HEK293 (cell line): ENCODE results near the gene IGFBP2.

ENCODE experiments used
- CTCF ChIA-PET: fragments of 350-600 bp; formaldehyde crosslinking; extraction: SDS; loops from one replicate; lab custom pipeline; 2021; ENCODE audit warnings: antibody characterized with exemption; lab: Yijun Ruan, JAX
- POLR2A ChIA-PET: fragments of 300-600 bp; formaldehyde crosslinking; extraction: SDS; loops from one replicate; lab custom pipeline; 2020; ENCODE audit warnings: antibody characterized with exemption, inconsistent platforms; lab: Yijun Ruan, JAX
- H3K27ac ChIP-seq: fragments of 200-500 bp; sonication (Bioruptor generic); 2 replicates; pipeline ENCODE4 v1.5.1; 2014; ENCODE audit warnings: low read depth, low read length, control low read depth, inconsistent platforms; ENCODE audit errors: extremely low read depth
- H3K36me3 ChIP-seq, 2 experiments: fragments of 200-500 bp in 1 of 2; sonication (Bioruptor generic) in 1 of 2; 1 replicate in 1 of 2; 2 replicates in 1 of 2; pipeline ENCODE4 v1.5.1; 2014 to 2017; ENCODE audit warnings: inconsistent platforms in 2 of 2, low read length in 2 of 2; ENCODE audit not compliant: control insufficient read depth in 2 of 2, insufficient read depth in 1 of 2
- H3K4me1 ChIP-seq: fragments of 200-500 bp; sonication (Bioruptor generic); 2 replicates; pipeline ENCODE4 v1.5.1; 2014; ENCODE audit warnings: mild to moderate bottlenecking, low read length, inconsistent platforms; ENCODE audit not compliant: control insufficient read depth, insufficient read depth
- H3K4me3 ChIP-seq: 2 replicates; pipeline ENCODE4 v1.5.1; 2011; ENCODE audit warnings: low read depth, mild to moderate bottlenecking, control low read depth, low read length, moderate library complexity
- H3K9me3 ChIP-seq: fragments of 200-500 bp; sonication (Bioruptor generic); 2 replicates; pipeline ENCODE4 v1.5.1; 2014; ENCODE audit warnings: low read depth, low read length, inconsistent platforms; ENCODE audit not compliant: control insufficient read depth, insufficient read depth
- SALL2 ChIP-seq: fragments of 450-650 bp; formaldehyde crosslinking; IDR thresholded peaks from 2 replicates; pipeline ENCODE4 v1.5.0; 2017; ENCODE audit warnings: missing biosample characterization, mild to moderate bottlenecking, missing genetic modification characterization, borderline replicate concordance
- ZNF19 ChIP-seq: fragments of 450-650 bp; formaldehyde crosslinking; IDR thresholded peaks from 2 replicates; pipeline ENCODE4; 2016; ENCODE audit warnings: missing biosample characterization, missing genetic modification characterization, low read depth
- ZNF335 ChIP-seq: fragments of 450-650 bp; formaldehyde crosslinking; conservative IDR thresholded peaks from 2 replicates; pipeline ENCODE4 v1.5.1; 2016; ENCODE audit warnings: missing biosample characterization, missing genetic modification characterization
- ZNF341 ChIP-seq: fragments of 450-650 bp; formaldehyde crosslinking; IDR thresholded peaks from 2 replicates; pipeline ENCODE4; 2016; ENCODE audit warnings: low read depth, missing biosample characterization, missing genetic modification characterization
- ZNF555 ChIP-seq: fragments of 450-650 bp; formaldehyde crosslinking; conservative IDR thresholded peaks from 2 replicates; pipeline ENCODE4 v1.5.1; 2017; ENCODE audit warnings: missing biosample characterization, mild to moderate bottlenecking, missing genetic modification characterization, inconsistent platforms
- ZNF560 ChIP-seq: fragments of 450-650 bp; formaldehyde crosslinking; IDR thresholded peaks from 2 replicates; pipeline ENCODE4 v1.5.1; 2017; ENCODE audit warnings: missing biosample characterization, missing genetic modification characterization, borderline replicate concordance
- ZNF596 ChIP-seq: fragments of 450-650 bp; IDR thresholded peaks from 2 replicates; pipeline ENCODE4 v1.5.0; 2018; ENCODE audit warnings: missing biosample characterization, mild to moderate bottlenecking, missing genetic modification characterization, moderate library complexity
- ZNF776 ChIP-seq: fragments of 450-650 bp; formaldehyde crosslinking; IDR thresholded peaks from 2 replicates; pipeline ENCODE4 v1.5.0; 2017; ENCODE audit warnings: missing biosample characterization, missing genetic modification characterization, borderline replicate concordance
- ZNF777 ChIP-seq: fragments of 450-650 bp; formaldehyde crosslinking; IDR thresholded peaks from 2 replicates; pipeline ENCODE4 v1.5.1; 2017; ENCODE audit warnings: missing biosample characterization, missing genetic modification characterization, borderline replicate concordance
- ZNF792 ChIP-seq: fragments of 450-650 bp; formaldehyde crosslinking; IDR thresholded peaks from 2 replicates; pipeline ENCODE4 v1.5.1; 2016; ENCODE audit warnings: missing biosample characterization, missing genetic modification characterization
- TF ChIP-seq, protein P1 (sequence below): fragments of 450-650 bp; formaldehyde crosslinking; IDR thresholded peaks from 2 replicates; pipeline ENCODE4 v1.5.1; 2017; ENCODE audit warnings: missing biosample characterization, missing genetic modification characterization
- TF ChIP-seq, protein P2 (sequence below): fragments of 450-650 bp; formaldehyde crosslinking; IDR thresholded peaks from 2 replicates; pipeline ENCODE4 v1.5.1; 2017; ENCODE audit warnings: missing biosample characterization, mild to moderate bottlenecking, missing genetic modification characterization, moderate library complexity
- TF ChIP-seq, protein P3 (sequence below): fragments of 450-650 bp; formaldehyde crosslinking; IDR thresholded peaks from 2 replicates; pipeline ENCODE4 v1.5.1; 2016; ENCODE audit warnings: missing biosample characterization, missing genetic modification characterization
- TF ChIP-seq, protein P4 (sequence below): fragments of 450-650 bp; formaldehyde crosslinking; IDR thresholded peaks from 2 replicates; pipeline ENCODE4 v1.5.1; 2016; ENCODE audit warnings: missing biosample characterization, missing genetic modification characterization

The IGFBP2 gene

DNA sequence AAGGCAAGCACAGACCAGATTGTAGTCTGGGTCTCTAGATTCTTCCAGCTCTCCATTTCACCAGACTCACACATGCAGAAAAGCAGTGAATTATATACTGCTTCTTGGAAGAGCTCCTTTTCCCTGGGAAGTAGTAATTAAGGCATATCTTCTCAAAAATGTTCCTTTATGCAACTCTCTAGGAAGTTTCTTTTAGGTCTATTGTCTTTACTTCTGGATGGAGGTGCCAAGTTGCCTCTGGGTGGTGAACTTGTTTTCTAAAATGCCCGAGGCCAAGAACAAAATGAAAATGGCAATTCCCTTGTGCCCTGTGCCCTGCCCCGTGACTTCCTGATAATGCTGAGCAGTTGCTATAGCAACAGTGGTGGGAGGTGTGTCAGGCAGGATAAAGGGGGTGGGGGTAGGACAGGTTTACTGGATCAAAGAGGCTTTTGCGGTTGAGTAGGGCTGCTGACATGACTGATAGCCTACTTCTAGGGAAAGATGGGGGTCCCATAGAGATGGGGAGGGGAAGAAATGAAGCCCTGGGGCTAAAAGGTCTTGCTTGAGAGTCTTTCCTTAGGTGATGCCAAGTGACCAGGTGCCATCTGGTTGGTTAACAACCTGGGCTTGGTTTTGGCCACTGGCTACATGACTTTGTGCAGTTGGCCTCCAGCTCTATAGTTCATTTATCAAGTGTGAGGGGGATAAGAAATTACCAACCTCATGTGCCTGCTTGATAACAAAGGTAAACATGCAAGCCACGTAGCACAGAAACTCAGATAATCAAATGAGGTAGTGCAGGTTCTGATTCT lies 11.8 kb downstream of the IGFBP2 start:
- H3K9me3 ChIP-seq, result no peaks in the 10 kb centered on the region
- ChIA-PET CTCF (interaction anchor here (0.6 kb wide), 1 partner anchor 114 kb away, joined by 3 read pairs; no protein-coding TSS in a partner anchor), POLR2A (no interaction called here)
- TF ChIP-seq ZNF560 (tag by site-specific recombination) (no peak), SALL2 (tag by site-specific recombination) (no peak), ZNF596 (tag by site-specific recombination) (no peak), ZNF19 (tag by site-specific recombination) (no peak), ZNF341 (tag by site-specific recombination) (no peak), ZNF335 (tag by site-specific recombination) (no peak), ZNF792 (tag by site-specific recombination) (no peak)
- TF ChIP-seq, protein P1, sequence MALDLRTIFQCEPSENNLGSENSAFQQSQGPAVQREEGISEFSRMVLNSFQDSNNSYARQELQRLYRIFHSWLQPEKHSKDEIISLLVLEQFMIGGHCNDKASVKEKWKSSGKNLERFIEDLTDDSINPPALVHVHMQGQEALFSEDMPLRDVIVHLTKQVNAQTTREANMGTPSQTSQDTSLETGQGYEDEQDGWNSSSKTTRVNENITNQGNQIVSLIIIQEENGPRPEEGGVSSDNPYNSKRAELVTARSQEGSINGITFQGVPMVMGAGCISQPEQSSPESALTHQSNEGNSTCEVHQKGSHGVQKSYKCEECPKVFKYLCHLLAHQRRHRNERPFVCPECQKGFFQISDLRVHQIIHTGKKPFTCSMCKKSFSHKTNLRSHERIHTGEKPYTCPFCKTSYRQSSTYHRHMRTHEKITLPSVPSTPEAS (tag by site-specific recombination), result no peak
- TF ChIP-seq, protein P2, sequence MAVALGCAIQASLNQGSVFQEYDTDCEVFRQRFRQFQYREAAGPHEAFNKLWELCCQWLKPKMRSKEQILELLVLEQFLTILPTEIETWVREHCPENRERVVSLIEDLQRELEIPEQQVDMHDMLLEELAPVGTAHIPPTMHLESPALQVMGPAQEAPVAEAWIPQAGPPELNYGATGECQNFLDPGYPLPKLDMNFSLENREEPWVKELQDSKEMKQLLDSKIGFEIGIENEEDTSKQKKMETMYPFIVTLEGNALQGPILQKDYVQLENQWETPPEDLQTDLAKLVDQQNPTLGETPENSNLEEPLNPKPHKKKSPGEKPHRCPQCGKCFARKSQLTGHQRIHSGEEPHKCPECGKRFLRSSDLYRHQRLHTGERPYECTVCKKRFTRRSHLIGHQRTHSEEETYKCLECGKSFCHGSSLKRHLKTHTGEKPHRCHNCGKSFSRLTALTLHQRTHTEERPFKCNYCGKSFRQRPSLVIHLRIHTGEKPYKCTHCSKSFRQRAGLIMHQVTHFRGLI (tag by site-specific recombination), result no peak
- TF ChIP-seq, protein P3, sequence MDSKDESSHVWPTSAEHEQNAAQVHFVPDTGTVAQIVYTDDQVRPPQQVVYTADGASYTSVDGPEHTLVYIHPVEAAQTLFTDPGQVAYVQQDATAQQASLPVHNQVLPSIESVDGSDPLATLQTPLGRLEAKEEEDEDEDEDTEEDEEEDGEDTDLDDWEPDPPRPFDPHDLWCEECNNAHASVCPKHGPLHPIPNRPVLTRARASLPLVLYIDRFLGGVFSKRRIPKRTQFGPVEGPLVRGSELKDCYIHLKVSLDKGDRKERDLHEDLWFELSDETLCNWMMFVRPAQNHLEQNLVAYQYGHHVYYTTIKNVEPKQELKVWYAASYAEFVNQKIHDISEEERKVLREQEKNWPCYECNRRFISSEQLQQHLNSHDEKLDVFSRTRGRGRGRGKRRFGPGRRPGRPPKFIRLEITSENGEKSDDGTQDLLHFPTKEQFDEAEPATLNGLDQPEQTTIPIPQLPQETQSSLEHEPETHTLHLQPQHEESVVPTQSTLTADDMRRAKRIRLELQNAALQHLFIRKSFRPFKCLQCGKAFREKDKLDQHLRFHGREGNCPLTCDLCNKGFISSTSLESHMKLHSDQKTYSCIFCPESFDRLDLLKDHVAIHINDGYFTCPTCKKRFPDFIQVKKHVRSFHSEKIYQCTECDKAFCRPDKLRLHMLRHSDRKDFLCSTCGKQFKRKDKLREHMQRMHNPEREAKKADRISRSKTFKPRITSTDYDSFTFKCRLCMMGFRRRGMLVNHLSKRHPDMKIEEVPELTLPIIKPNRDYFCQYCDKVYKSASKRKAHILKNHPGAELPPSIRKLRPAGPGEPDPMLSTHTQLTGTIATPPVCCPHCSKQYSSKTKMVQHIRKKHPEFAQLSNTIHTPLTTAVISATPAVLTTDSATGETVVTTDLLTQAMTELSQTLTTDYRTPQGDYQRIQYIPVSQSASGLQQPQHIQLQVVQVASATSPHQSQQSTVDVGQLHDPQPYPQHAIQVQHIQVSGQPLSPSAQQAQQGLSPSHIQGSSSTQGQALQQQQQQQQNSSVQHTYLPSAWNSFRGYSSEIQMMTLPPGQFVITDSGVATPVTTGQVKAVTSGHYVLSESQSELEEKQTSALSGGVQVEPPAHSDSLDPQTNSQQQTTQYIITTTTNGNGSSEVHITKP (tag by site-specific recombination), result no peak
- H3K4me1 ChIP-seq, result no peaks in the 10 kb centered on the region
- H3K36me3 ChIP-seq, result peaks cover 0 to 6% of the 10 kb centered on the region in 2 experiments; a peak in 1 of 3 replicates
- H3K27ac ChIP-seq, result no peak overlapping the region
- no peak overlapping the region for H3K4me3 ChIP-seq

DNA sequence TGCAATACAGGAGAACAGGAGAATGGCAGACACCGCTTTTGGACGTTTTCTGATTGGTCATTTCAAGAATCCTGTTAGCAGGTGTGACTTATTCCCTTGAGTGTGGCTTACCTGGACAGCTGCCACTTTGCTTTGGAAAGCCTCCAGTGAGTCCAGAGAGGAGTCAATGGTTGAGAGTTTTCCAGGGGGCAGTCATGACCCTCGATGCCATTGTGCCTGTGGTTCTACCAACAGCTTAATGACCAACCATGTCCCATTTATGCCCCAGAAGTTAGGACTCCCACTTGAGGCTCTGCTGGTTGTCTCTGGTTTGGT lies 12.4 kb downstream of the IGFBP2 start:
- TF ChIP-seq ZNF555 (tag by site-specific recombination), result no peak
- no peak for TF ChIP-seq ZNF776 (tag by site-specific recombination)
- TF ChIP-seq ZNF777 (tag by site-specific recombination), result no peak
- TF ChIP-seq SALL2 (tag by site-specific recombination), result no peak
- TF ChIP-seq, protein P4, sequence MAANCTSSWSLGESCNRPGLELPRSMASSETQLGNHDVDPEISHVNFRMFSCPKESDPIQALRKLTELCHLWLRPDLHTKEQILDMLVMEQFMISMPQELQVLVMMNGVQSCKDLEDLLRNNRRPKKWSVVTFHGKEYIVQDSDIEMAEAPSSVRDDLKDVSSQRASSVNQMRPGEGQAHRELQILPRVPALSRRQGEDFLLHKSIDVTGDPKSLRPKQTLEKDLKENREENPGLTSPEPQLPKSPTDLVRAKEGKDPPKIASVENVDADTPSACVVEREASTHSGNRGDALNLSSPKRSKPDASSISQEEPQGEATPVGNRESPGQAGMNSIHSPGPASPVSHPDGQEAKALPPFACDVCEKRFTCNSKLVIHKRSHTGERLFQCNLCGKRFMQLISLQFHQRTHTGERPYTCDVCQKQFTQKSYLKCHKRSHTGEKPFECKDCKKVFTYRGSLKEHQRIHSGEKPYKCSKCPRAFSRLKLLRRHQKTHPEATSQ, result no peak
- POLR2A ChIA-PET, result no interaction called here

More for the DNA sequence above, 12.4 kb downstream of the IGFBP2 start:
- Histone ChIP-seq H3K27ac (no peak overlapping the region), H3K36me3 (peaks cover 0 to 3% of the 10 kb centered on the region in 2 experiments; a peak in 1 of 3 replicates), H3K4me3 (no peak overlapping the region), H3K4me1 (no peaks in the 10 kb centered on the region), H3K9me3 (no peaks in the 10 kb centered on the region)
- CTCF ChIA-PET, result interaction anchor here (0.5 kb wide), 1 partner anchor 355 kb away, joined by 3 read pairs; no protein-coding TSS in a partner anchor
